ENCODE results near the gene ABCC9. TPM values are rescaled to one million over a fixed set of nuclear protein-coding genes. Genes with fewer than 3 reads are reported as not detected.

ABCC9 gene
- total RNA-seq, 1 experiment from 2014 or later: not detected

- H4K20me1 ChIP-seq (ENCODE audit: control insufficient read depth, insufficient read depth, insufficient read length): no peaks in the 10 kb centered on the region
- no peak for DNase-seq
Observed at GRCh38 chr12:21764065-21764464, 177.2 kb downstream of the ABCC9 start.

More at GRCh38 chr12:21764065-21764464, 177.2 kb downstream of the ABCC9 start:
- no peaks in the 10 kb centered on the region for H3K9me3 ChIP-seq (ENCODE audit: control insufficient read depth, low read depth, low read length)
- H3K23me2 ChIP-seq (ENCODE audit: insufficient read length, low read depth, low read length, poor library complexity, severe bottlenecking): no peaks in the 10 kb centered on the region
- H3K56ac ChIP-seq (ENCODE audit: insufficient read length, low read depth, low read length): no peak overlapping the region
- H3T11ph ChIP-seq (ENCODE audit: low read length): no peak overlapping the region
- no peak overlapping the region for H2BK15ac ChIP-seq (ENCODE audit: low read depth, low read length)
- no peak overlapping the region for H2BK5ac ChIP-seq (ENCODE audit: insufficient read length, low read length)
- WGBS (ENCODE audit: extremely low coverage, insufficient read length, low lambda C conversion rate): no CpG with 5 or more reads among the region's 2 CpGs
- H2AK5ac ChIP-seq (ENCODE audit: insufficient read length, low read length): no peak overlapping the region
- no peaks in the 10 kb centered on the region for H3K4me1 Mint-ChIP-seq
- H3K79me1 ChIP-seq (ENCODE audit: insufficient read depth, low read depth, low read length, poor library complexity, severe bottlenecking): no peaks in the 10 kb centered on the region
- no peak overlapping the region for H3K4me3 Mint-ChIP-seq
- no peaks in the 10 kb centered on the region for H3K9me3 Mint-ChIP-seq
- no peaks in the 10 kb centered on the region for H3K27me3 ChIP-seq (ENCODE audit: insufficient read depth, low read length)
- H3K14ac ChIP-seq (ENCODE audit: insufficient read depth, low read length): no peak overlapping the region
- H3K4me2 ChIP-seq (ENCODE audit: insufficient read depth, insufficient read length, low read length): no peak overlapping the region
- H2BK12ac ChIP-seq (ENCODE audit: insufficient read length, low read depth, low read length): no peak overlapping the region
- no peak overlapping the region for H4K91ac ChIP-seq (ENCODE audit: insufficient read length, low read depth, low read length)
- no peak overlapping the region for H3K27ac Mint-ChIP-seq
- H2BK120ac ChIP-seq (ENCODE audit: low read depth, low read length, poor library complexity, severe bottlenecking): no peak overlapping the region
- H3K4ac ChIP-seq (ENCODE audit: low read depth, low read length): no peak overlapping the region
- H3K27ac ChIP-seq (ENCODE audit: insufficient read length, low read depth, low read length): no peak overlapping the region
- H3K36me3 Mint-ChIP-seq (ENCODE audit: insufficient read depth in 1 of 3, low read depth in 3 of 3): no peaks in the 10 kb centered on the region
- H3K4me1 ChIP-seq (ENCODE audit: insufficient read depth, low read length): no peaks in the 10 kb centered on the region
- TF ChIP-seq, protein P1, sequence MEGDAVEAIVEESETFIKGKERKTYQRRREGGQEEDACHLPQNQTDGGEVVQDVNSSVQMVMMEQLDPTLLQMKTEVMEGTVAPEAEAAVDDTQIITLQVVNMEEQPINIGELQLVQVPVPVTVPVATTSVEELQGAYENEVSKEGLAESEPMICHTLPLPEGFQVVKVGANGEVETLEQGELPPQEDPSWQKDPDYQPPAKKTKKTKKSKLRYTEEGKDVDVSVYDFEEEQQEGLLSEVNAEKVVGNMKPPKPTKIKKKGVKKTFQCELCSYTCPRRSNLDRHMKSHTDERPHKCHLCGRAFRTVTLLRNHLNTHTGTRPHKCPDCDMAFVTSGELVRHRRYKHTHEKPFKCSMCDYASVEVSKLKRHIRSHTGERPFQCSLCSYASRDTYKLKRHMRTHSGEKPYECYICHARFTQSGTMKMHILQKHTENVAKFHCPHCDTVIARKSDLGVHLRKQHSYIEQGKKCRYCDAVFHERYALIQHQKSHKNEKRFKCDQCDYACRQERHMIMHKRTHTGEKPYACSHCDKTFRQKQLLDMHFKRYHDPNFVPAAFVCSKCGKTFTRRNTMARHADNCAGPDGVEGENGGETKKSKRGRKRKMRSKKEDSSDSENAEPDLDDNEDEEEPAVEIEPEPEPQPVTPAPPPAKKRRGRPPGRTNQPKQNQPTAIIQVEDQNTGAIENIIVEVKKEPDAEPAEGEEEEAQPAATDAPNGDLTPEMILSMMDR (conservative IDR thresholded peaks at IDR 0.05): no peak
- H3K79me2 ChIP-seq (ENCODE audit: insufficient read depth, low read length): no peaks in the 10 kb centered on the region
- H3K18ac ChIP-seq (ENCODE audit: insufficient read length, low read depth, low read length): no peak overlapping the region
- H2AFZ ChIP-seq (ENCODE audit: low read length): no peak overlapping the region
- H3K23ac ChIP-seq (ENCODE audit: insufficient read length, low read depth, low read length): no peak overlapping the region
- no peak overlapping the region for H3K9ac ChIP-seq (ENCODE audit: extremely low read depth, insufficient read length, low read length)
- no peaks in the 10 kb centered on the region; the same call in 1 of the 2 replicates for H3K27me3 Mint-ChIP-seq (ENCODE audit: low read depth)
- no peak overlapping the region for H2BK20ac ChIP-seq (ENCODE audit: low read depth, low read length, poor library complexity, severe bottlenecking)
- H4K5ac ChIP-seq (ENCODE audit: insufficient read length, low read depth, low read length): no peak overlapping the region
- H4K8ac ChIP-seq (replicated peaks; ENCODE audit: insufficient read length, low read depth, low read length): no peak overlapping the region

All from H9 (cell line).